Measurements from ENCODE around the gene HMG20B.
A peak's percentile ranks its signal among the peaks of the same experiment; 100 is the strongest.

The HMG20B gene

DNA sequence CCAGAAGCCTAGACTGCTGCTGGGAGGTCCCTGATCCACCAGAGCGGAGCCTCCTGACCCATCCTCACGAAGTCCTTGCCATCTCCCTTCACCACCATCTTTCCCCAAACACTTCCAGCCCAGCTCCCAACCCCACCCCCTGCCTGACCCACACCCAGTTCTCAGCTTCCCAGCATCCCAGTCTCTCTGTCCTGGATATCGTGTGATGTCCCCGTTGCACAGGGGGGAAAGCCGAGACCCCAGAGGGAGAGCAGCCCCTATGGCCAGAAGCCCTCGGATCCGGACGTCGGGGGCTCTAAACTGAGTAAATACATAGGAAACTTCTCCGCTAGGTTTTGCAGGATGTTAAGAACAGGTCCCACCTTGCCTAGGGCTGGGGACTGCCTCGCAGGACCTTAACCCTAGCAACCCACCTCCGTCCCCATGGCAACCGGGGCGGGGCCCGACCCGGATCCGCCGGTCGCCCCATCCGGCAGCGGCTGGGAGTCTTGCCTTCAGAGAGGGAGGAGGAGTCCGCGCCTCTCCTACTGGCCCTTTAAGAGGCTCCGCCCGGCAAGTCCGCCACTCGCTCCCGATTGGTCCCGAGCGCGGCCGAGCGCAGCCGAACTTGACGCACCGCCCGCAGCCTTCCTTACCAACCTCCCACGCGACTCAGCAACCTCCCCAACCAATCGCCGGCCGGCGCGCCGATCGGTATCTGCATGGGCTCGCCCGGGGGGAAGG is 451 bp upstream of the HMG20B start:
- TF ChIP-seq CREB1 (IDR thresholded peaks at IDR 0.05; ENCODE audit: low read depth) (0 out of 2 replicates have a peak, but pooled peaks have one; percentile 34), NFIC (IDR thresholded peaks at IDR 0.05) (no peak), TEAD4 (IDR thresholded peaks at IDR 0.05) (no peak), ZBTB7A (IDR thresholded peaks at IDR 0.05; ENCODE audit: low read depth) (no peak), TAF1 (IDR thresholded peaks at IDR 0.05; ENCODE audit: low read depth) (no peak), EGR1 (IDR thresholded peaks at IDR 0.05) (peak; percentile 83)
- TF ChIP-seq, protein P1, sequence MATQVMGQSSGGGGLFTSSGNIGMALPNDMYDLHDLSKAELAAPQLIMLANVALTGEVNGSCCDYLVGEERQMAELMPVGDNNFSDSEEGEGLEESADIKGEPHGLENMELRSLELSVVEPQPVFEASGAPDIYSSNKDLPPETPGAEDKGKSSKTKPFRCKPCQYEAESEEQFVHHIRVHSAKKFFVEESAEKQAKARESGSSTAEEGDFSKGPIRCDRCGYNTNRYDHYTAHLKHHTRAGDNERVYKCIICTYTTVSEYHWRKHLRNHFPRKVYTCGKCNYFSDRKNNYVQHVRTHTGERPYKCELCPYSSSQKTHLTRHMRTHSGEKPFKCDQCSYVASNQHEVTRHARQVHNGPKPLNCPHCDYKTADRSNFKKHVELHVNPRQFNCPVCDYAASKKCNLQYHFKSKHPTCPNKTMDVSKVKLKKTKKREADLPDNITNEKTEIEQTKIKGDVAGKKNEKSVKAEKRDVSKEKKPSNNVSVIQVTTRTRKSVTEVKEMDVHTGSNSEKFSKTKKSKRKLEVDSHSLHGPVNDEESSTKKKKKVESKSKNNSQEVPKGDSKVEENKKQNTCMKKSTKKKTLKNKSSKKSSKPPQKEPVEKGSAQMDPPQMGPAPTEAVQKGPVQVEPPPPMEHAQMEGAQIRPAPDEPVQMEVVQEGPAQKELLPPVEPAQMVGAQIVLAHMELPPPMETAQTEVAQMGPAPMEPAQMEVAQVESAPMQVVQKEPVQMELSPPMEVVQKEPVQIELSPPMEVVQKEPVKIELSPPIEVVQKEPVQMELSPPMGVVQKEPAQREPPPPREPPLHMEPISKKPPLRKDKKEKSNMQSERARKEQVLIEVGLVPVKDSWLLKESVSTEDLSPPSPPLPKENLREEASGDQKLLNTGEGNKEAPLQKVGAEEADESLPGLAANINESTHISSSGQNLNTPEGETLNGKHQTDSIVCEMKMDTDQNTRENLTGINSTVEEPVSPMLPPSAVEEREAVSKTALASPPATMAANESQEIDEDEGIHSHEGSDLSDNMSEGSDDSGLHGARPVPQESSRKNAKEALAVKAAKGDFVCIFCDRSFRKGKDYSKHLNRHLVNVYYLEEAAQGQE (IDR thresholded peaks at IDR 0.05; ENCODE audit: low read depth), result no peak
- TF ChIP-seq, protein P2, sequence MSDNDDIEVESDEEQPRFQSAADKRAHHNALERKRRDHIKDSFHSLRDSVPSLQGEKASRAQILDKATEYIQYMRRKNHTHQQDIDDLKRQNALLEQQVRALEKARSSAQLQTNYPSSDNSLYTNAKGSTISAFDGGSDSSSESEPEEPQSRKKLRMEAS (IDR thresholded peaks at IDR 0.05), result no peak

DNA sequence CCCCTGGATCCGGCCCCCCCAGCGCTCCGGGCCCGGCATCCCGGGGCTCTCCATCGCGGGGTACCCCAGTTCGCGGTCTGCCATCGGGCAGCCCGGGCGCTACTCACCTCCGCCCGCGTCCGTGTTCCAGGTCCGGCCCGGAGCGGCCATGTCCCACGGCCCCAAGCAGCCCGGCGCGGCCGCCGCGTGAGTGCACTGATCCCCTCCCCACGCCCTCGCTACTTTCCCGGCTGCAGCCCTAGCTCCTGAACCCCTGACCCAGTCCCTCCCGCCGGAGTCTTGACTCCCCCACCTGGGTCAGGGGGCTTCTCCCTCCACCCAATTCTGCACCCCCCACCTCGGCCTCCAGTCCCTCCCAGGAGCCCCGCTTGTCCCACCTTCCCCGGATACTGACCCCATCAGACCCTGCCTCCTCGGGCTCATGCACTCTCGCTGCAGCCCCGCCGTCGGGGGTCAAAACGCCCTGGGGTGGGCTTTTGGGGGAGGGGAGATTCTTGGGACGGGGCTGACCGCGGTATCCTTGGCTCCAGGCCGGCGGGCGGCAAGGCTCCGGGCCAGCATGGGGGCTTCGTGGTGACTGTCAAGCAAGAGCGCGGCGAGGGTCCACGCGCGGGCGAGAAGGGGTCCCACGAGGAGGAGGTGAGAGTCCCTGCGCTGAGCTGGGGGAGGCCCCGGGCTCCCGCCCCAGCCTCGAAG is 566 bp downstream of the HMG20B start:
- TF ChIP-seq CREB1 (IDR thresholded peaks at IDR 0.05; ENCODE audit: low read depth) (no peak), YY1 (IDR thresholded peaks at IDR 0.05; ENCODE audit: low read depth) (peak; percentile 82), ZBTB7A (IDR thresholded peaks at IDR 0.05; ENCODE audit: low read depth) (peak; percentile 96), CEBPB (IDR thresholded peaks at IDR 0.05) (no peak)
- TF ChIP-seq, protein P3, sequence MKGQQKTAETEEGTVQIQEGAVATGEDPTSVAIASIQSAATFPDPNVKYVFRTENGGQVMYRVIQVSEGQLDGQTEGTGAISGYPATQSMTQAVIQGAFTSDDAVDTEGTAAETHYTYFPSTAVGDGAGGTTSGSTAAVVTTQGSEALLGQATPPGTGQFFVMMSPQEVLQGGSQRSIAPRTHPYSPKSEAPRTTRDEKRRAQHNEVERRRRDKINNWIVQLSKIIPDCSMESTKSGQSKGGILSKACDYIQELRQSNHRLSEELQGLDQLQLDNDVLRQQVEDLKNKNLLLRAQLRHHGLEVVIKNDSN (IDR thresholded peaks at IDR 0.05), result no peak
- TF ChIP-seq, protein P2 (IDR thresholded peaks at IDR 0.05), result peak; percentile 60; the same call in 1 of the 2 replicates

DNA sequence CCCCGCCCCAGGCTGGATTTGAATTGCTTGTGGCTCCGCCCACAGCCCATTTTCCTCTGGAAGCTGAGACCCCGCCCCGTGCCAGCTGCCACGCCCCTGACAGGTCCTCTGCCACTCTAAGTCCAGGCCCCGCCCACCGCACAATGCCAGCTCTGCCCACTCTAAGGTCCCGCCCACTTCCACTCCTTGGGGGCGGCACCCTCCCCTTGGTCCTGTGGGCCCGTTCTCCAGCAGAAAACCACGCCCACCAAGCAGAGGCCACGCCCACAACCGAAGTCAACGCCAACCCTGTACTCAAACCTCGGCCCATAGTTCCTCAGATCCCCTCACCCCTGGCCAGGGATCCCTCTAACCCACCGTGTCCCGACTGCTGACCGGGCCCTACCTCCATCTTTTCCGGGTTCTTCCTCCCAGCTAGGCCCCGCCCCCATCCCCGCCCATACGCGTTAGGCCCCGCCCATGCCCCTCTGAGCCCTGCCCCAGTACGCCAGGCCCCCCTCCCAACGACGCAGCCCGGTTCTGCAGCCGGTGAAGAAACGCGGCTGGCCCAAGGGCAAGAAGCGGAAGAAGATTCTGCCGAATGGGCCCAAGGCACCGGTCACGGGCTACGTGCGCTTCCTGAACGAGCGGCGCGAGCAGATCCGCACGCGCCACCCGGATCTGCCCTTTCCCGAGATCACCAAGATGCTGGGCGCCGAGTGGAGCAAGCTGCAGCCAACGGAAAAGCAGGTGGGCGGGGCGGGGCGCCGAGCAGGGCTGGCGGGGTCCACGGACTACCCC is 1.3 kb downstream of the HMG20B start:
- TF ChIP-seq ZBTB7A (IDR thresholded peaks at IDR 0.05; ENCODE audit: low read depth) (no peak), YY1 (IDR thresholded peaks at IDR 0.05; ENCODE audit: low read depth) (peak; percentile 73)

DNA sequence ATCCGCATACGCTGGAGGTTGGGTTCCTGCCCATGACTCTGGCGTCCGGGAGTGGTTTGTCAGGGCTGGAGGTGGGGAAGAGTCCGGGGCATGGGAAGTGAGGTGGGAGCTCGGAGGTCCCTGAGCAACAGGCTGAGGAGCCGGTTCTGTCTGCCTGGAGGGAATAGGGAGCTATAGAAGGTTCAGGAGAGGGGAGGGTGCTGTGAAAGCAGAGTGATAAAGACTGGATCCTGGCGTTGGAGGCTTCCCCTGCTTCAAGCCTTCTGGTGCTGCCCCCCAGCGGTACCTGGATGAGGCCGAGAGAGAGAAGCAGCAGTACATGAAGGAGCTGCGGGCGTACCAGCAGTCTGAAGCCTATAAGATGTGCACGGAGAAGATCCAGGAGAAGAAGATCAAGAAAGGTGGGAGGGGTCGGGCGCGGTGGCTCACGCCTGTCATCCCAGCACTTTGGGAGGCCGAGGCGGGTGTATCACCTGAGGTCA is 2.6 kb downstream of the HMG20B start:
- TF ChIP-seq, protein P3 (IDR thresholded peaks at IDR 0.05), result no peak

DNA sequence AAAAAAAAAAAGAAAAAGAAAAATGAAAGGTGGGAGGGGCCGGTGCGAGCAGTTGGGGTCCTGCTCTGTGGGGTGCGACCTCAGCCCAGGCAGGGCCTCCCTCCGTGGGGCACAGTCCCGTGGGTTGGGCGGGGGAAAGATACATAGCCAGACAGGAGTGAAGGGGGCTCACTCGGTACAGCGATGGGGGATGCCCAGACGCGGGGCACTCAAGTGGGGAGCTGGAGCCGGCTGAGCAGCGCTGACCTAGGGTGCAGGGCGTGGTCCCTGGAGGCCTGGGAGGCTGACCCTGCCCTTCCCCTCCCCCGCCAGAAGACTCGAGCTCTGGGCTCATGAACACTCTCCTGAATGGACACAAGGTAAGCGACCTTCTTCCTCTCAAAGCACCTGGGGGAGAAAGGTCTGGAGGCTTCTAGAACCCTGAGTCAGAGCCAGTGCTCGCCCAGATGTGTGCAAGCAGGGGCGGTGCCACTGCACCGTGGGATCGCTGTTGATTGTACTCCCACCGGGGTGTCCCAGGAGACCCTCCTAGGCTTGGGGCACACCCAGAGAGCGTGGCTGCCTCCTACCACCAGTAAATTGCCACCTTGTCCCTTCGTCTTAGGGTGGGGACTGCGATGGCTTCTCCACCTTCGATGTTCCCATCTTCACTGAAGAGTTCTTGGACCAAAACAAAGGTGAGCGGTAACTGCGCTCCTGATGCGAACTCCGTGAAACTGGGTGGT is 3.4 kb downstream of the HMG20B start:
- TF ChIP-seq YY1 (IDR thresholded peaks at IDR 0.05; ENCODE audit: low read depth) (no peak), CEBPB (IDR thresholded peaks at IDR 0.05) (no peak), TEAD4 (IDR thresholded peaks at IDR 0.05) (no peak), NFIC (IDR thresholded peaks at IDR 0.05) (no peak), EGR1 (IDR thresholded peaks at IDR 0.05) (no peak), RAD21 (IDR thresholded peaks at IDR 0.05; ENCODE audit: low read depth) (no peak), TAF1 (IDR thresholded peaks at IDR 0.05; ENCODE audit: low read depth) (no peak), TCF12 (IDR thresholded peaks at IDR 0.05; ENCODE audit: low read depth) (no peak), FOXM1 (IDR thresholded peaks at IDR 0.05; ENCODE audit: borderline replicate concordance, low read depth) (no peak), EP300 (IDR thresholded peaks at IDR 0.05; ENCODE audit: borderline replicate concordance) (no peak), ZBTB7A (IDR thresholded peaks at IDR 0.05; ENCODE audit: low read depth) (no peak), CREB1 (IDR thresholded peaks at IDR 0.05; ENCODE audit: low read depth) (no peak)
- TF ChIP-seq, protein P3 (IDR thresholded peaks at IDR 0.05), result no peak
- TF ChIP-seq, protein P1 (IDR thresholded peaks at IDR 0.05; ENCODE audit: low read depth), result no peak
- TF ChIP-seq, protein P2 (IDR thresholded peaks at IDR 0.05), result no peak
